Kidney epithelial cell (primary cell): ENCODE results near the gene RNF13. TPM values are rescaled to one million over a fixed set of nuclear protein-coding genes. Genes with fewer than 3 reads are reported as not detected.
A peak's percentile ranks its signal among the peaks of the same experiment; 100 is the strongest.

Experiments
- DNase-seq: peaks from one replicate; pipeline ENCODE4 v3.0.0-alpha.2; 2010; ENCODE audit warnings: low read depth
- H3K27me3 ChIP-seq: 2 replicates; pipeline ENCODE4 v1.6.0; 2011; ENCODE audit warnings: low read length; ENCODE audit not compliant: control insufficient read depth, insufficient read depth
- H3K36me3 ChIP-seq: 2 replicates; pipeline ENCODE4 v1.5.1; 2011; ENCODE audit warnings: low read length; ENCODE audit not compliant: control insufficient read depth, insufficient read depth
- H3K4me3 ChIP-seq: 2 replicates; pipeline ENCODE4 v1.5.1; 2011; ENCODE audit warnings: low read depth, mild to moderate bottlenecking, control low read depth, low read length
- CTCF ChIP-seq: IDR thresholded peaks from 2 replicates; pipeline ENCODE4 v1.5.1; 2011; ENCODE audit warnings: mild to moderate bottlenecking, moderate library complexity, low read length, control low read depth, inconsistent platforms; ENCODE audit not compliant: insufficient read depth, poor library complexity, severe bottlenecking
- total RNA-seq: library from RNA; depleted of rRNA; stranded (reverse); fragments of >200 nt; gene quantifications from 2 replicates; pipeline ENCODE4 v1.2.3, GENCODE V29; 2015

Gene RNF13
- total RNA-seq, 1 donor from 2014 or later = 43.4 TPM

- TF ChIP-seq CTCF = peak; percentile 18
- no peaks in the 10 kb centered on the region for H3K27me3 ChIP-seq
- H3K36me3 ChIP-seq = no peaks in the 10 kb centered on the region
- peak overlapping the region; percentile 97 for H3K4me3 ChIP-seq
- DNase-seq = no peak
These were observed 156.3 kb downstream of the RNF13 start for GRCh38 chr3:149969110-149969939.

- Histone ChIP-seq H3K36me3 (no peaks in the 10 kb centered on the region), H3K27me3 (no peaks in the 10 kb centered on the region), H3K4me3 (peak overlapping the region; percentile 97)
- DNase-seq = no peak
- TF ChIP-seq CTCF = no peak
These were observed 157.1 kb downstream of the RNF13 start for GRCh38 chr3:149969940-149970715.

- Histone ChIP-seq H3K36me3 (no peaks in the 10 kb centered on the region), H3K4me3 (peak within 1 kb of the TSS; percentile 97), H3K27me3 (no peaks in the 10 kb centered on the region)
- no peak for TF ChIP-seq CTCF
- no peak for DNase-seq
These were observed 157.8 kb downstream of the RNF13 start, which contains the start of gene PFN2 for GRCh38 chr3:149970716-149971402. TSS of gene PFN2 (minus strand) at chr3:149970895. CDS start at chr3:149970856, 39 bp downstream.

- DNase-seq = no peak
- no peaks in the 10 kb centered on the region for H3K27me3 ChIP-seq
- no peak for TF ChIP-seq CTCF
These were observed 158.5 kb downstream of the RNF13 start for GRCh38 chr3:149971403-149972075.

GRCh38 chr3:149975919-149976318 is 162.9 kb downstream of the RNF13 start:
- TF ChIP-seq CTCF = peak; percentile 6
- Histone ChIP-seq H3K4me3 (no peak overlapping the region), H3K36me3 (no peaks in the 10 kb centered on the region), H3K27me3 (no peaks in the 10 kb centered on the region)
- no peak for DNase-seq

More at GRCh38 chr3:149971403-149972075, 158.5 kb downstream of the RNF13 start:
- Histone ChIP-seq H3K4me3 (peak overlapping the region; percentile 97), H3K36me3 (no peaks in the 10 kb centered on the region)
